IPS-20b (cell line): ENCODE data around the gene GRIN3B.
A peak's percentile ranks its signal among the peaks of the same experiment; 100 is the strongest.

ENCODE experiments used
- H3K27ac ChIP-seq: one replicate; pipeline ENCODE4 v1.5.1; 2013; ENCODE audit warnings: low read length
- H3K27me3 ChIP-seq: 2 replicates; pipeline ENCODE4 v1.6.1; 2013; ENCODE audit warnings: mild to moderate bottlenecking, low read length, inconsistent platforms; ENCODE audit not compliant: insufficient read depth
- H3K36me3 ChIP-seq: 2 replicates; pipeline ENCODE4 v1.6.1; 2013; ENCODE audit warnings: low read depth, mild to moderate bottlenecking, inconsistent platforms, low read length, moderate library complexity; ENCODE audit not compliant: insufficient read depth
- H3K4me1 ChIP-seq: 2 replicates; pipeline ENCODE4 v1.6.1; 2013; ENCODE audit warnings: mild to moderate bottlenecking, control low read depth, inconsistent platforms, low read length, moderate library complexity; ENCODE audit not compliant: insufficient read depth
- H3K4me3 ChIP-seq: 2 replicates; pipeline ENCODE4 v1.5.1; 2013; ENCODE audit warnings: mild to moderate bottlenecking, low read length, inconsistent platforms
- H3K9ac ChIP-seq: 2 replicates; pipeline ENCODE4 v1.6.1; 2013; ENCODE audit warnings: low read depth, mild to moderate bottlenecking, inconsistent platforms, low read length, moderate library complexity
- H3K9me3 ChIP-seq: 2 replicates; pipeline ENCODE4 v1.6.1; 2013; ENCODE audit warnings: mild to moderate bottlenecking, low read depth, low read length, inconsistent platforms; ENCODE audit not compliant: insufficient read depth

GRIN3B gene

DNA sequence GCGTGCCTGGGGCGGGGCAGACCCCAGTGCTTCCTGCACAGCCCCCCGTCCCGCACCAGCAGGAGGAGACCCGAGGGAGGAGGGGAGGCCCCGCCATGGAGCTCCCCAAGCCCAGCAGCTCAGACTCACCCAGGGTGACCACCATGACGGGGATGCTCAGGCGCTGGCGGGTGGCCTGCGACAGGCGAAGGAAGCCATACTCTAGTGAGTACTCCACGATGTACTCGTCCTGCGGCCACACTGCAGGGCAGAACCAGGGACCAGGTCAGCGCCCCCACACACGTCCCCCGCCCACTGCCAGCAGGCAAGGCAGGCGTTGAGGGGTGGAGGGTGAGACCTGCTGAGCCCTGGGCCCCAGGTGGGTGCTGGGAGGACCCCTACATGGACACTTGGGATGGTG, 12.1 kb downstream of the GRIN3B start:
- H3K36me3 ChIP-seq: peaks cover 36% of the 10 kb centered on the region
- no peaks in the 10 kb centered on the region for H3K9me3 ChIP-seq
- peaks cover 6% of the 10 kb centered on the region; the same call in 1 of the 2 replicates for H3K4me1 ChIP-seq
- H3K27ac ChIP-seq: no peak overlapping the region
- no peak overlapping the region for H3K9ac ChIP-seq
- no peak overlapping the region for H3K4me3 ChIP-seq
- H3K27me3 ChIP-seq: no peaks in the 10 kb centered on the region

GRCh38 chr19:1013218-1013617, 13.0 kb downstream of the GRIN3B start:
- peaks cover 40% of the 10 kb centered on the region for H3K36me3 ChIP-seq
- no peak overlapping the region for H3K4me3 ChIP-seq
- H3K9ac ChIP-seq: no peak overlapping the region
- no peaks in the 10 kb centered on the region for H3K9me3 ChIP-seq
- H3K27me3 ChIP-seq: no peaks in the 10 kb centered on the region
- H3K4me1 ChIP-seq: peaks cover 6% of the 10 kb centered on the region; the same call in 1 of the 2 replicates
- no peak overlapping the region for H3K27ac ChIP-seq

DNA sequence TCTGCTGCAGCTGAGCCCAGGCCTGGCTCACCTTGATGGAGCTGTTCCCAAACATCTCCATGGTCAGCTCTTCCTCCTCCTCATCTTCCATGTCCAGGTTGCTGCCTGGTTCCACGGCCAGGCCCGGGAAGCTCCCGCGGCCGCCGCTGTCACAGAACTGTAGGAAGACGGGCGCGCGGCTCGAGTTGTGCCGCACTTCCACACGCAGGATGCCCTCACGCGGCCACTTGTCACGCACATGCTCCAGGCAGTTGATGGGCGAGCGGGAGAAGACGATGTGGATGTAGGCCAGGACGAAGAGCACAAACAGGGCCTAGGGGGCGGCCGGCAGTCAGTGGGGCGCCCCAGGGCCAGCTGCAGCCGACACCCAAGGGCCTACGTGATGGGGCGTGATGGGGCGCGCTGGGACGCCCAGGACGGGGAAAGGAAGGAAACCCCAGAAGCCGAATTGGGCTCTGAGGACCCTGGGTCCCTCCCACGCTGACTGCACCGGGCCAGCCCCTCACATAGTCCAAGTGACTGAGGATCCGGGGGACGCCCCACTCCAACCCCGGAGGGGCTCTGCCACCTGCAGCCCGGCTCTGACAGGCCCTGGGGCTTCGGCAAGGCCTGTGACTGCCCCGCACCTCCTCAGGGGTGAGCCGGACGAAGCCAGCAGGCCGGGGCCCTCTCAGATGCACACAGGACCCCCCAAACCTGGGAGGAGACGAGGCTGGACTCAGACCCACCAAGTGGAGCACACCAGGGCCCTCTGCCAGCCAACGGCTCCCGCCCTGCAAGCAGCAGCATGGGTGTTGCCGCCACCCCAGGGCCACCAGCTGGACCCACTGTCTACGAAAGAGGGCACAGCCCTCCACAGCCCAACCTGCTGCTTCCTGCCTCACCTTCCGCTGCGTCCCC, 14.2 kb downstream of the GRIN3B start:
- Histone ChIP-seq H3K27me3 (no peaks in the 10 kb centered on the region), H3K4me3 (no peak overlapping the region), H3K4me1 (peaks cover 9% of the 10 kb centered on the region), H3K27ac (no peak overlapping the region), H3K36me3 (peaks cover 42% of the 10 kb centered on the region), H3K9me3 (no peaks in the 10 kb centered on the region), H3K9ac (no peak overlapping the region)

DNA sequence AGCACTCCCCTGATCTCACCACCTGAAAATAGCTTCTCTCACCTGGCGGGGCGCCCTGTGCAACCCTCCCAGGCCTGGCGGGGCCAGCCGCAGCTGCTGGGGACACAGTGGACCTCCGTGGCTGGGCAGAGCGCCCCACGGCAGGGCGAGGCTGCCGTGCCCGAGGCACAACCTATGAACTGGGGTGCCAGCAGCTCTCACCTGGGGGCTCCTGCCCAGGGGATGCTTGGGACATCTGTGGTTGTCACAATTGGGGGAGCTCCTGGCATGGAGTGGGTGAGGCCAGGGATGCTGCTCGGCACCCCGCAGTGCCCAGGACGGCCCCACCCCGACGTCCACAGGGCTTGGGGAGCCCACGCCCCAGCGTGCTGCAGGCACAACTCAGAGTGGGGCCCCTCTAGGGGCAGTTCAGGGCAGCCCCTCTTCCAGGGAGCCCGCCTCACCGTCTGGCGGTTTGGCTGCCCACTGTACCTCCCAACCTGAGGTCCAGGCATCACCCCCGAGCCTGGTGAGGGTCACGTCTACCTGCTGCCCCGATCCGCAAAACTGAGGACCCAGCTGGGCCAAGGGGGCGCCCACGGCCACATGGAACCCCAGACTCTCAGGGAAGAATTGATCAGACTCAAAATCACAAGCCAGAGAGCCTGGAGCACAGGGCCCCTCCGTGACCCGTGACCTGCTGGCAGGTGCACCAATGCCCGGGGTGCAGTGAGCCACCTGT, 15.0 kb downstream of the GRIN3B start:
- peaks cover 9% of the 10 kb centered on the region for H3K4me1 ChIP-seq
- H3K9ac ChIP-seq: no peak overlapping the region; the same call in 1 of the 2 replicates
- H3K4me3 ChIP-seq: no peak overlapping the region
- no peaks in the 10 kb centered on the region for H3K27me3 ChIP-seq
- no peak overlapping the region for H3K27ac ChIP-seq
- no peaks in the 10 kb centered on the region for H3K9me3 ChIP-seq
- peaks cover 34% of the 10 kb centered on the region for H3K36me3 ChIP-seq

- H3K4me3 ChIP-seq: peak overlapping the region; percentile 35; the same call in 1 of the 2 replicates
- no peaks in the 10 kb centered on the region for H3K9me3 ChIP-seq
- peaks cover 32% of the 10 kb centered on the region for H3K36me3 ChIP-seq
- peak overlapping the region; percentile 41; the same call in 1 of the 2 replicates for H3K9ac ChIP-seq
- no peak overlapping the region for H3K27ac ChIP-seq
- H3K27me3 ChIP-seq: no peaks in the 10 kb centered on the region
- peaks cover 9% of the 10 kb centered on the region for H3K4me1 ChIP-seq
Observed at GRCh38 chr19:1015782-1016646, 15.8 kb downstream of the GRIN3B start.

- Histone ChIP-seq H3K27me3 (no peaks in the 10 kb centered on the region), H3K9ac (no peak overlapping the region), H3K27ac (peak overlapping the region; percentile 56), H3K4me1 (peaks cover 9% of the 10 kb centered on the region), H3K36me3 (peaks cover 30% of the 10 kb centered on the region), H3K4me3 (peak overlapping the region; percentile 35; the same call in 1 of the 2 replicates), H3K9me3 (no peaks in the 10 kb centered on the region)
Observed at GRCh38 chr19:1016647-1017114, 16.5 kb downstream of the GRIN3B start.

- Histone ChIP-seq H3K9me3 (no peaks in the 10 kb centered on the region), H3K36me3 (peaks cover 23% of the 10 kb centered on the region), H3K4me1 (peaks cover 9% of the 10 kb centered on the region)
Observed at GRCh38 chr19:1017115-1017905, 17.1 kb downstream of the GRIN3B start.

DNA sequence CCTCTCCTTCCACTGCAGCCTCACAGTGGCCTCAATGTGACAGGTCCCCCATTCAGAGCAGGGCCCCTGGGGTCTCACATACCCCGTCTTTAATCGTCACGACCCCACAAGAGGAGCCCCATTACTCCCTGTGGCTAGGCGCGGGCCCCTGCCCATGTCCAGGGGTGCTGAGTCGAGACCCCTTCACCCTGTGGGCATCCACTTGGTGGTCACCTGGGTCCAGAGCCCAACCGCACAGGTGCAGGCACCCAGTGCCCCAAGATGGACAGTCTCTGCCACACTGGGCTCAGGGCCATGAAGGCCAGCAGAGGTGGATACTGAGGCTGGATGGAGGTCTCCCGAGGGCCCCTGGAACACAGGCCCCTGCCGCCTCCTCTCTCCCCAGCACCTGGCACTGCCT, 17.7 kb downstream of the GRIN3B start:
- peaks cover 20% of the 10 kb centered on the region for H3K36me3 ChIP-seq
- H3K4me3 ChIP-seq: no peak overlapping the region
- no peaks in the 10 kb centered on the region for H3K27me3 ChIP-seq
- H3K9ac ChIP-seq: no peak overlapping the region; the same call in 1 of the 2 replicates
- no peaks in the 10 kb centered on the region for H3K9me3 ChIP-seq
- H3K27ac ChIP-seq: no peak overlapping the region
- peaks cover 9% of the 10 kb centered on the region for H3K4me1 ChIP-seq

More at GRCh38 chr19:1017115-1017905, 17.1 kb downstream of the GRIN3B start:
- Histone ChIP-seq H3K27me3 (no peaks in the 10 kb centered on the region), H3K4me3 (no peak overlapping the region), H3K9ac (no peak overlapping the region; the same call in 1 of the 2 replicates), H3K27ac (no peak overlapping the region)

GRCh38 chr19:1018393-1018792, 18.2 kb downstream of the GRIN3B start:
- Histone ChIP-seq H3K9ac (no peak overlapping the region), H3K4me1 (peaks cover 9% of the 10 kb centered on the region), H3K9me3 (no peaks in the 10 kb centered on the region), H3K36me3 (peaks cover 16% of the 10 kb centered on the region), H3K27me3 (no peaks in the 10 kb centered on the region), H3K4me3 (no peak overlapping the region), H3K27ac (no peak overlapping the region)

DNA sequence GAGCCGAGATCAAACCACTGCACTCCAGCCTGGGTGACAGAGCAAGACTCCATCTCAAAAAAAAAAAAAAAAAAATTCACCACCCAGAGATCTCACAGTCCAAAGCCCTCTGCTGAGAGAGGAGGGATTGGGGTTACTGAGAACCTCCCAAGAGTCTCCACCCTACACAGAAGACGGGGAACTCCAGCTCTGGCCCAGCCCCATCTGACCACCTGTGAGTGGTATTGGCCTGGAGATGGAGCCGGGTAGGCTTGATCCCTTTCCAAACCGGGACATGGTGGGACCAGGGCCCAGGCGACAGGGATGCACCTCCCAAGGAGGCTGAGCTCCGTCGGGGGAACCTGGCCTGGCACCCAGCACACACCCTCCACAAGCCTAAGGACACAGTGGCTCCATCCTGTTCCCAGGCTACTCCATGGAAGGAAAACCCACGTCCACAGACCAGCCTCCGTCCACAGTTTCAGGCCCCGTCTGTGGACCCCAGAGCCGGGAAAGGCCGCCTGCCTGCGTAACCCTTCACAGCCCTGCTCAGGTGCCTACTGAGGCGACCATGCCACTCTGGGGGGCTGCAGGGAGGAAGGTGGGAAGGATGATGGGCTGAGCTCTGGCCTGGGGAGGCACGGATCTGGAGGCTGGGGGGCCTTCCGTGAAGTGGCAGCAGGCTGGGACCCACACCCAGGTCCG, 18.9 kb downstream of the GRIN3B start:
- Histone ChIP-seq H3K4me3 (peak overlapping the region; percentile 94; the same call in 1 of the 2 replicates), H3K4me1 (peaks cover 9% of the 10 kb centered on the region), H3K9ac (peak overlapping the region; percentile 70; the same call in 1 of the 2 replicates), H3K27me3 (no peaks in the 10 kb centered on the region), H3K36me3 (peaks cover 9% of the 10 kb centered on the region; the same call in 1 of the 2 replicates), H3K27ac (no peak overlapping the region), H3K9me3 (no peaks in the 10 kb centered on the region)
